ENCODE results near the gene GBX1. TPM values are rescaled to one million over a fixed set of nuclear protein-coding genes. Genes with fewer than 3 reads are reported as not detected.

The GBX1 gene
- total RNA-seq, 1 experiment from 2014 or later = not detected

- H3K27me3 ChIP-seq (ENCODE audit: insufficient read depth, low read length) = no peaks in the 10 kb centered on the region
- Mint-ChIP-seq H3K27me3 (ENCODE audit: low read depth) (peaks cover 47% of the 10 kb centered on the region), H3K4me1 (peaks cover 3 to 5% of the 10 kb centered on the region in 2 experiments), H3K4me3 (no peak overlapping the region), H3K36me3 (ENCODE audit: insufficient read depth in 1 of 3, low read depth in 3 of 3) (no peaks in the 10 kb centered on the region; a peak in 1 of 7 replicates), H3K9me3 (no peaks in the 10 kb centered on the region), H3K27ac (no peak overlapping the region)
- H3K23me2 ChIP-seq (ENCODE audit: insufficient read length, low read depth, low read length, poor library complexity, severe bottlenecking) = no peaks in the 10 kb centered on the region
- H2BK120ac ChIP-seq (ENCODE audit: low read depth, low read length, poor library complexity, severe bottlenecking) = no peak overlapping the region
- no peak overlapping the region for H3K23ac ChIP-seq (ENCODE audit: insufficient read length, low read depth, low read length)
- WGBS (ENCODE audit: extremely low coverage, insufficient read length, low lambda C conversion rate) = no CpG with 5 or more reads among the region's 4 CpGs
- H2BK20ac ChIP-seq (ENCODE audit: low read depth, low read length, poor library complexity, severe bottlenecking) = no peak overlapping the region
- no peaks in the 10 kb centered on the region; the same call in 1 of the 2 replicates for H3K4me1 ChIP-seq (ENCODE audit: insufficient read depth, low read length)
- no peak overlapping the region for H2AFZ ChIP-seq (ENCODE audit: low read length)
- H4K8ac ChIP-seq (replicated peaks; ENCODE audit: insufficient read length, low read depth, low read length) = no peak overlapping the region
- no peak overlapping the region for H3T11ph ChIP-seq (ENCODE audit: low read length)
- no peak for TF ChIP-seq CTCF (conservative IDR thresholded peaks at IDR 0.05)
- H3K79me2 ChIP-seq (ENCODE audit: insufficient read depth, low read length) = no peaks in the 10 kb centered on the region
- H3K4me2 ChIP-seq (ENCODE audit: insufficient read depth, insufficient read length, low read length) = no peak overlapping the region
- H2AK5ac ChIP-seq (ENCODE audit: insufficient read length, low read length) = no peak overlapping the region
- no peak overlapping the region for H3K9ac ChIP-seq (ENCODE audit: extremely low read depth, insufficient read length, low read length)
- H4K5ac ChIP-seq (ENCODE audit: insufficient read length, low read depth, low read length) = no peak overlapping the region
- no peak overlapping the region for H3K4ac ChIP-seq (ENCODE audit: low read depth, low read length)
- no peaks in the 10 kb centered on the region for H3K79me1 ChIP-seq (ENCODE audit: insufficient read depth, low read depth, low read length, poor library complexity, severe bottlenecking)
- H3K14ac ChIP-seq (ENCODE audit: insufficient read depth, low read length) = no peak overlapping the region
- no peak overlapping the region for H3K27ac ChIP-seq (ENCODE audit: insufficient read length, low read depth, low read length)
- H2BK15ac ChIP-seq (ENCODE audit: low read depth, low read length) = no peak overlapping the region
- no peak overlapping the region for H3K56ac ChIP-seq (ENCODE audit: insufficient read length, low read depth, low read length)
- no peak for DNase-seq
- H4K20me1 ChIP-seq (ENCODE audit: control insufficient read depth, insufficient read depth, insufficient read length) = peaks cover 3% of the 10 kb centered on the region
- H4K91ac ChIP-seq (ENCODE audit: insufficient read length, low read depth, low read length) = no peak overlapping the region
- H2BK12ac ChIP-seq (ENCODE audit: insufficient read length, low read depth, low read length) = no peak overlapping the region
- no peak overlapping the region for H3K18ac ChIP-seq (ENCODE audit: insufficient read length, low read depth, low read length)
- H2BK5ac ChIP-seq (ENCODE audit: insufficient read length, low read length) = no peak overlapping the region
- no peaks in the 10 kb centered on the region for H3K9me3 ChIP-seq (ENCODE audit: control insufficient read depth, low read depth, low read length)
These were observed 34.3 kb upstream of the GBX1 start for GRCh38 chr7:151201751-151202150.
